HepG2 (cell line): Measurements from ENCODE around the gene NAPB. TPM values are rescaled to one million over a fixed set of nuclear protein-coding genes. Genes with fewer than 3 reads are reported as not detected.

ENCODE experiments used
- ATRX ChIP-seq: sonication (generic); formaldehyde crosslinking; IDR thresholded peaks from 2 replicates; pipeline ENCODE4 v1.4.0; 2020; ENCODE audit warnings: missing genetic modification reagents, borderline replicate concordance
- FOXM1 ChIP-seq: sonication (generic); formaldehyde crosslinking; IDR thresholded peaks from 2 replicates; pipeline ENCODE4 v1.5.0; 2020; ENCODE audit warnings: missing genetic modification reagents
- KDM1A ChIP-seq: IDR thresholded peaks from 2 replicates; pipeline ENCODE4 v1.6.1; 2016; ENCODE audit warnings: missing compliant biosample characterization
- KLF15 ChIP-seq: sonication (generic); formaldehyde crosslinking; IDR thresholded peaks from 2 replicates; pipeline ENCODE4 v1.8.1; 2023; ENCODE audit warnings: borderline replicate concordance, mild to moderate bottlenecking, inconsistent platforms, missing genetic modification reagents, mixed read lengths
- KLF9 ChIP-seq: IDR thresholded peaks from 2 replicates; pipeline ENCODE4 v1.6.1; 2016; ENCODE audit warnings: low read depth
- PAF1 ChIP-seq: IDR thresholded peaks from 2 replicates; pipeline ENCODE4 v1.6.1; 2016; ENCODE audit warnings: missing genetic modification reagents, missing compliant biosample characterization
- RARA ChIP-seq: IDR thresholded peaks from 2 replicates; pipeline ENCODE4 v1.6.1; 2016; ENCODE audit warnings: missing genetic modification reagents, missing compliant biosample characterization
- RARG ChIP-seq: sonication (generic); formaldehyde crosslinking; IDR thresholded peaks from 2 replicates; pipeline ENCODE4 v1.4.0; 2020; ENCODE audit warnings: low read depth, mild to moderate bottlenecking, missing genetic modification reagents
- SMARCC2 ChIP-seq: fragments of 450-650 bp; IDR thresholded peaks from 2 replicates; pipeline ENCODE4 v1.6.1; 2017; ENCODE audit warnings: antibody characterized with exemption, mild to moderate bottlenecking
- TP53 ChIP-seq: sonication (generic); formaldehyde crosslinking; conservative IDR thresholded peaks from 2 replicates; pipeline ENCODE4 v1.4.0; 2020; ENCODE audit warnings: missing genetic modification reagents
- XBP1 ChIP-seq: sonication (generic); formaldehyde crosslinking; IDR thresholded peaks from 2 replicates; pipeline ENCODE4 v1.5.0; 2020; ENCODE audit warnings: missing genetic modification reagents
- ZIK1 ChIP-seq: sonication (generic); formaldehyde crosslinking; IDR thresholded peaks from 2 replicates; pipeline ENCODE4 v1.5.0; 2020; ENCODE audit warnings: mild to moderate bottlenecking, low read depth, missing genetic modification reagents, borderline replicate concordance
- ZMYM2 ChIP-seq: sonication (generic); formaldehyde crosslinking; IDR thresholded peaks from 2 replicates; pipeline ENCODE4 v1.8.0; 2022; ENCODE audit warnings: mild to moderate bottlenecking, missing genetic modification reagents
- ZNF207 ChIP-seq: fragments of 450-650 bp; IDR thresholded peaks from 2 replicates; pipeline ENCODE4 v1.6.1; 2016; ENCODE audit warnings: antibody characterized with exemption, borderline replicate concordance
- ZNF772 ChIP-seq: sonication (generic); formaldehyde crosslinking; IDR thresholded peaks from 2 replicates; pipeline ENCODE4 v1.5.0; 2020; ENCODE audit warnings: mild to moderate bottlenecking, missing genetic modification reagents
- polyA plus RNA-seq, 8 experiments: library from polyadenylated mRNA; depleted of rRNA in 3 of 8; stranded (reverse) in 7 of 8; unstranded in 1 of 8; fragments of >200 nt; fragmentation: Illumina TruSeq in 4 of 8; extraction: Trizol in 4 of 8; gene quantifications; 2 replicates each; pipeline versions ENCODE4 v1.2.1 to v1.2.3, GENCODE V29; 2011 to 2016; ENCODE audit warnings: low read depth in 4 of 8, missing spikeins in 1 of 8, mixed read lengths in 1 of 8; ENCODE audit not compliant: insufficient read depth in 1 of 8
- total RNA-seq, 5 experiments: library from RNA; depleted of rRNA; stranded (reverse); fragments of >200 nt; fragmentation: Illumina TruSeq; extraction: Trizol; gene quantifications; 2 replicates each; pipeline ENCODE4 v1.2.3, GENCODE V29; 2016; ENCODE audit warnings: low read depth in 1 of 5
- TF ChIP-seq, protein P1 (sequence below): sonication (generic); formaldehyde crosslinking; IDR thresholded peaks from 2 replicates; pipeline ENCODE4 v1.9.0; 2022; ENCODE audit warnings: missing genetic modification reagents, mild to moderate bottlenecking, borderline replicate concordance
- TF ChIP-seq, protein P2 (sequence below): sonication (generic); formaldehyde crosslinking; IDR thresholded peaks from 2 replicates; pipeline ENCODE4 v1.4.0; 2020; ENCODE audit warnings: missing genetic modification reagents, borderline replicate concordance
- TF ChIP-seq, protein P3 (sequence below): sonication (generic); formaldehyde crosslinking; IDR thresholded peaks from 2 replicates; pipeline ENCODE4 v1.9.0; 2022; ENCODE audit warnings: low read depth, missing genetic modification reagents
- TF ChIP-seq, protein P4 (sequence below): sonication (generic); formaldehyde crosslinking; IDR thresholded peaks from 2 replicates; pipeline ENCODE4 v1.4.0; 2020; ENCODE audit warnings: missing genetic modification reagents, borderline replicate concordance

NAPB gene
- total and polyA plus RNA-seq, 2 of the 13 experiments (the other 11 are each of a cell fraction or from before 2014, with no cell fraction given) = 15.2 to 16.1 TPM

DNA sequence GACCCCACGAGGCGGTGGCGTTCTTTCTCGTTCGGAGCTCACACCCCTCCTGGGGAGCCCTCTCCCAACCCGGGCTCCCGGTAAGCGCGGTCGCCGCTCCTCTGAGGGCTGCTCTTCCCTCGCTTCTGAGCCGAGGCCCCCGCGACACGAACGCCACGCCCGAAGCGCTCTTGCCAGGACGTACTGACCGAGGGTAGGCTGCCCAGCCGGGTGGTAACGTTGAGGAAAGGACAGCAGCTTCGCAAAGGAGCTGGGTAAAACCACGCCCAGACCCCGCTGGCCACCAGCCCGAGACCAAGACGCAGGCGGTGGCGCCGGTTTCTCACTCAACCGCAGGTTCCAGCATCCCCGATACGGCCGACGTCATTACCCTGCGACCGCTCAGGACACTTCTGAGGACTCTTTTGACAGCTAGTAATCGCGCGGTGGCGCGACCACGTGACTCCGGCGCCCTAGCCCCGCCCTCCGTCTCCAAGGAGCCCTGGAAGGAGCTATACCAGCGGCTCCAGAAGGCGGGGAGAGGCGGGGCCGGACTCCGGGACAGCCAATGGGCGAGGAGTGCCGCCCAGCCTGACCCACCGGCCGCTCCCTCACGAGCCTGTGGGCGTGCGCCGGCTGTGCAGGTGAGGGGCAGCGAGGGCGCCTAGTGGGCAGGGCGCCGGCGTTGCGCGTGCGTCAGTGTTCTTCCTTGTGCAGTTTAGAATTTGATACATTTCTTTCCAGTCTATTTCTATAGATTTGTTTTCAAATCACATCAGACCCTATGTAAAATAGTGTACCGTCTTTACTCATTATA, 63.3 kb downstream of the NAPB start (continued):
- TF ChIP-seq, protein P1, sequence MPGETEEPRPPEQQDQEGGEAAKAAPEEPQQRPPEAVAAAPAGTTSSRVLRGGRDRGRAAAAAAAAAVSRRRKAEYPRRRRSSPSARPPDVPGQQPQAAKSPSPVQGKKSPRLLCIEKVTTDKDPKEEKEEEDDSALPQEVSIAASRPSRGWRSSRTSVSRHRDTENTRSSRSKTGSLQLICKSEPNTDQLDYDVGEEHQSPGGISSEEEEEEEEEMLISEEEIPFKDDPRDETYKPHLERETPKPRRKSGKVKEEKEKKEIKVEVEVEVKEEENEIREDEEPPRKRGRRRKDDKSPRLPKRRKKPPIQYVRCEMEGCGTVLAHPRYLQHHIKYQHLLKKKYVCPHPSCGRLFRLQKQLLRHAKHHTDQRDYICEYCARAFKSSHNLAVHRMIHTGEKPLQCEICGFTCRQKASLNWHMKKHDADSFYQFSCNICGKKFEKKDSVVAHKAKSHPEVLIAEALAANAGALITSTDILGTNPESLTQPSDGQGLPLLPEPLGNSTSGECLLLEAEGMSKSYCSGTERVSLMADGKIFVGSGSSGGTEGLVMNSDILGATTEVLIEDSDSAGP (CRISPR knock-in tag) = peak; percentile 92
- no peak for TF ChIP-seq SMARCC2
- TF ChIP-seq ATRX (CRISPR knock-in tag) = no peak
- TF ChIP-seq TP53 (CRISPR knock-in tag) = 0 out of 2 replicates have a peak, but pooled peaks have one; percentile 71
- TF ChIP-seq XBP1 (CRISPR knock-in tag) = no peak
- TF ChIP-seq ZNF207 = no peak
- TF ChIP-seq ZIK1 (CRISPR knock-in tag) = no peak
- peak; percentile 82 for TF ChIP-seq ZNF772
- TF ChIP-seq ZMYM2 = no peak
- TF ChIP-seq, protein P2, sequence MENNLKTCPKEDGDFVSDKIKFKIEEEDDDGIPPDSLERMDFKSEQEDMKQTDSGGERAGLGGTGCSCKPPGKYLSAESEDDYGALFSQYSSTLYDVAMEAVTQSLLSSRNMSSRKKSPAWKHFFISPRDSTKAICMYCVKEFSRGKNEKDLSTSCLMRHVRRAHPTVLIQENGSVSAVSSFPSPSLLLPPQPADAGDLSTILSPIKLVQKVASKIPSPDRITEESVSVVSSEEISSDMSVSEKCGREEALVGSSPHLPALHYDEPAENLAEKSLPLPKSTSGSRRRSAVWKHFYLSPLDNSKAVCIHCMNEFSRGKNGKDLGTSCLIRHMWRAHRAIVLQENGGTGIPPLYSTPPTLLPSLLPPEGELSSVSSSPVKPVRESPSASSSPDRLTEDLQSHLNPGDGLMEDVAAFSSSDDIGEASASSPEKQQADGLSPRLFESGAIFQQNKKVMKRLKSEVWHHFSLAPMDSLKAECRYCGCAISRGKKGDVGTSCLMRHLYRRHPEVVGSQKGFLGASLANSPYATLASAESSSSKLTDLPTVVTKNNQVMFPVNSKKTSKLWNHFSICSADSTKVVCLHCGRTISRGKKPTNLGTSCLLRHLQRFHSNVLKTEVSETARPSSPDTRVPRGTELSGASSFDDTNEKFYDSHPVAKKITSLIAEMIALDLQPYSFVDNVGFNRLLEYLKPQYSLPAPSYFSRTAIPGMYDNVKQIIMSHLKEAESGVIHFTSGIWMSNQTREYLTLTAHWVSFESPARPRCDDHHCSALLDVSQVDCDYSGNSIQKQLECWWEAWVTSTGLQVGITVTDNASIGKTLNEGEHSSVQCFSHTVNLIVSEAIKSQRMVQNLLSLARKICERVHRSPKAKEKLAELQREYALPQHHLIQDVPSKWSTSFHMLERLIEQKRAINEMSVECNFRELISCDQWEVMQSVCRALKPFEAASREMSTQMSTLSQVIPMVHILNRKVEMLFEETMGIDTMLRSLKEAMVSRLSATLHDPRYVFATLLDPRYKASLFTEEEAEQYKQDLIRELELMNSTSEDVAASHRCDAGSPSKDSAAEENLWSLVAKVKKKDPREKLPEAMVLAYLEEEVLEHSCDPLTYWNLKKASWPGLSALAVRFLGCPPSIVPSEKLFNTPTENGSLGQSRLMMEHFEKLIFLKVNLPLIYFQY (CRISPR knock-in tag) = peak; percentile 23; the same call in 1 of the 2 replicates
- no peak for TF ChIP-seq PAF1 (CRISPR knock-in tag)
- TF ChIP-seq FOXM1 (CRISPR knock-in tag) = no peak
- no peak; the same call in none of the 2 replicates for TF ChIP-seq RARA (CRISPR knock-in tag)
- no peak for TF ChIP-seq KLF15
- TF ChIP-seq, protein P3, sequence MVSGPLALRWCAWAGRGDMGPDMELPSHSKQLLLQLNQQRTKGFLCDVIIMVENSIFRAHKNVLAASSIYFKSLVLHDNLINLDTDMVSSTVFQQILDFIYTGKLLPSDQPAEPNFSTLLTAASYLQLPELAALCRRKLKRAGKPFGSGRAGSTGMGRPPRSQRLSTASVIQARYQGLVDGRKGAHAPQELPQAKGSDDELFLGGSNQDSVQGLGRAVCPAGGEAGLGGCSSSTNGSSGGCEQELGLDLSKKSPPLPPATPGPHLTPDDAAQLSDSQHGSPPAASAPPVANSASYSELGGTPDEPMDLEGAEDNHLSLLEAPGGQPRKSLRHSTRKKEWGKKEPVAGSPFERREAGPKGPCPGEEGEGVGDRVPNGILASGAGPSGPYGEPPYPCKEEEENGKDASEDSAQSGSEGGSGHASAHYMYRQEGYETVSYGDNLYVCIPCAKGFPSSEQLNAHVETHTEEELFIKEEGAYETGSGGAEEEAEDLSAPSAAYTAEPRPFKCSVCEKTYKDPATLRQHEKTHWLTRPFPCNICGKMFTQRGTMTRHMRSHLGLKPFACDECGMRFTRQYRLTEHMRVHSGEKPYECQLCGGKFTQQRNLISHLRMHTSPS (CRISPR knock-in tag) = peak; percentile 49; the same call in 1 of the 2 replicates
- no peak for TF ChIP-seq RARG (CRISPR knock-in tag)
- TF ChIP-seq, protein P4, sequence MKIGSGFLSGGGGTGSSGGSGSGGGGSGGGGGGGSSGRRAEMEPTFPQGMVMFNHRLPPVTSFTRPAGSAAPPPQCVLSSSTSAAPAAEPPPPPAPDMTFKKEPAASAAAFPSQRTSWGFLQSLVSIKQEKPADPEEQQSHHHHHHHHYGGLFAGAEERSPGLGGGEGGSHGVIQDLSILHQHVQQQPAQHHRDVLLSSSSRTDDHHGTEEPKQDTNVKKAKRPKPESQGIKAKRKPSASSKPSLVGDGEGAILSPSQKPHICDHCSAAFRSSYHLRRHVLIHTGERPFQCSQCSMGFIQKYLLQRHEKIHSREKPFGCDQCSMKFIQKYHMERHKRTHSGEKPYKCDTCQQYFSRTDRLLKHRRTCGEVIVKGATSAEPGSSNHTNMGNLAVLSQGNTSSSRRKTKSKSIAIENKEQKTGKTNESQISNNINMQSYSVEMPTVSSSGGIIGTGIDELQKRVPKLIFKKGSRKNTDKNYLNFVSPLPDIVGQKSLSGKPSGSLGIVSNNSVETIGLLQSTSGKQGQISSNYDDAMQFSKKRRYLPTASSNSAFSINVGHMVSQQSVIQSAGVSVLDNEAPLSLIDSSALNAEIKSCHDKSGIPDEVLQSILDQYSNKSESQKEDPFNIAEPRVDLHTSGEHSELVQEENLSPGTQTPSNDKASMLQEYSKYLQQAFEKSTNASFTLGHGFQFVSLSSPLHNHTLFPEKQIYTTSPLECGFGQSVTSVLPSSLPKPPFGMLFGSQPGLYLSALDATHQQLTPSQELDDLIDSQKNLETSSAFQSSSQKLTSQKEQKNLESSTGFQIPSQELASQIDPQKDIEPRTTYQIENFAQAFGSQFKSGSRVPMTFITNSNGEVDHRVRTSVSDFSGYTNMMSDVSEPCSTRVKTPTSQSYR (CRISPR knock-in tag) = no peak
- TF ChIP-seq KDM1A (CRISPR knock-in tag) = peak; percentile 64; the same call in 1 of the 2 replicates
- TF ChIP-seq KLF9 (CRISPR knock-in tag) = peak; percentile 77; the same call in 1 of the 2 replicates
